Stimulated activated effector memory CD8-positive, alpha-beta T cell treated with anti-CD3 and anti-CD28 coated beads, Interleukin-12 subunit alpha, Interleukin-12 subunit beta, amount 100 ng/mL, for 72 hours (primary cell): ENCODE measurements around the gene BAG3.
"Not testable (repeated sequence)": the region's sequence is repeated elsewhere in the genome, so short reads cannot be mapped to it uniquely, and the experiment has no call there.

Source experiments
- ATAC-seq: fragments of 150-1000 bp; cut with Tn5 transposase; 2 replicates; pipeline ENCODE4 v1.10.0; 2021
- DNase-seq, 2 donors: peaks; one replicate each; pipeline ENCODE4 v3.0.0; 2021 to 2022; ENCODE audit warnings: low spot score in 2 of 2
- H3K27ac Mint-ChIP-seq: one replicate; pipeline ENCODE4 v1.8.0; 2022; ENCODE audit warnings: mild to moderate bottlenecking, mixed read lengths
- H3K36me3 Mint-ChIP-seq: one replicate; pipeline ENCODE4 v1.8.0; 2022; ENCODE audit warnings: mild to moderate bottlenecking, mixed read lengths
- H3K4me1 Mint-ChIP-seq: one replicate; pipeline ENCODE4 v1.8.0; 2022; ENCODE audit warnings: mixed read lengths
- H3K4me3 Mint-ChIP-seq: one replicate; pipeline ENCODE4 v1.8.0; 2022; ENCODE audit warnings: mild to moderate bottlenecking, mixed read lengths
- H3K9me3 Mint-ChIP-seq: one replicate; pipeline ENCODE4 v1.8.0; 2022; ENCODE audit warnings: mixed read lengths

The BAG3 gene

GRCh38 chr10:119688033-119688508 is 36.9 kb downstream of the BAG3 start:
- peaks cover 25% of the 10 kb centered on the region for H3K4me1 Mint-ChIP-seq
- no peaks in the 10 kb centered on the region for H3K36me3 Mint-ChIP-seq
- DNase-seq = no peak
- H3K4me3 Mint-ChIP-seq = no peak overlapping the region
- no peak overlapping the region for H3K27ac Mint-ChIP-seq
- H3K9me3 Mint-ChIP-seq = no peaks in the 10 kb centered on the region
- no peak for ATAC-seq

- DNase-seq = no peak
- no peak overlapping the region for H3K4me3 Mint-ChIP-seq
- H3K36me3 Mint-ChIP-seq = no peaks in the 10 kb centered on the region
- ATAC-seq = no peak
- peaks cover 36% of the 10 kb centered on the region for H3K4me1 Mint-ChIP-seq
- no peaks in the 10 kb centered on the region for H3K9me3 Mint-ChIP-seq
- H3K27ac Mint-ChIP-seq = no peak overlapping the region
Observed at GRCh38 chr10:119689016-119689580, 37.9 kb downstream of the BAG3 start.

- Mint-ChIP-seq H3K27ac (no peak overlapping the region), H3K9me3 (no peaks in the 10 kb centered on the region), H3K4me1 (peaks cover 30% of the 10 kb centered on the region), H3K36me3 (no peaks in the 10 kb centered on the region), H3K4me3 (no peak overlapping the region)
- no peak for DNase-seq
- no peak for ATAC-seq
Observed at GRCh38 chr10:119691726-119692125, 40.5 kb downstream of the BAG3 start.

- Mint-ChIP-seq H3K4me1 (peaks cover 18% of the 10 kb centered on the region), H3K27ac (peak overlapping the region; percentile 41)
- ATAC-seq = peak; percentile 85
Observed at GRCh38 chr10:119693262-119693957, 42.2 kb downstream of the BAG3 start.

GRCh38 chr10:119694608-119695007 is 43.4 kb downstream of the BAG3 start:
- no peak for DNase-seq
- Mint-ChIP-seq H3K27ac (peak overlapping the region; percentile 41), H3K36me3 (no peaks in the 10 kb centered on the region), H3K9me3 (no peaks in the 10 kb centered on the region), H3K4me3 (no peak overlapping the region), H3K4me1 (peaks cover 18% of the 10 kb centered on the region)
- no peak for ATAC-seq

More at GRCh38 chr10:119693262-119693957, 42.2 kb downstream of the BAG3 start:
- no peaks in the 10 kb centered on the region for H3K36me3 Mint-ChIP-seq
- DNase-seq = no peak
- no peak overlapping the region for H3K4me3 Mint-ChIP-seq
- H3K9me3 Mint-ChIP-seq = no peaks in the 10 kb centered on the region

- H3K27ac Mint-ChIP-seq = peak overlapping the region; percentile 23
- peaks cover 14% of the 10 kb centered on the region for H3K36me3 Mint-ChIP-seq
- DNase-seq (no peak), ATAC-seq (no peak)
- peaks cover 46% of the 10 kb centered on the region for H3K4me1 Mint-ChIP-seq
- H3K9me3 Mint-ChIP-seq = peaks cover 3% of the 10 kb centered on the region
- no peak overlapping the region for H3K4me3 Mint-ChIP-seq
Observed at GRCh38 chr10:119700321-119700954, 49.3 kb downstream of the BAG3 start.

GRCh38 chr10:119701861-119702260 is 50.7 kb downstream of the BAG3 start:
- no peak overlapping the region for H3K4me3 Mint-ChIP-seq
- no peak for DNase-seq
- peak overlapping the region; percentile 98 for H3K27ac Mint-ChIP-seq
- peaks cover 59% of the 10 kb centered on the region for H3K4me1 Mint-ChIP-seq
- H3K36me3 Mint-ChIP-seq = peaks cover 27% of the 10 kb centered on the region
- no peak for ATAC-seq
- H3K9me3 Mint-ChIP-seq = peaks cover 12% of the 10 kb centered on the region

GRCh38 chr10:119702583-119702982 is 51.4 kb downstream of the BAG3 start:
- Mint-ChIP-seq H3K4me1 (peaks cover 66% of the 10 kb centered on the region), H3K27ac (peak overlapping the region; percentile 98), H3K36me3 (peaks cover 34% of the 10 kb centered on the region), H3K4me3 (peak overlapping the region; percentile 20), H3K9me3 (peaks cover 16% of the 10 kb centered on the region)
- ATAC-seq = peak; percentile 87
- DNase-seq = no peak

- Mint-ChIP-seq H3K36me3 (peaks cover 41% of the 10 kb centered on the region), H3K4me3 (peak overlapping the region; percentile 74), H3K9me3 (peaks cover 17% of the 10 kb centered on the region), H3K27ac (peak overlapping the region; percentile 98), H3K4me1 (peaks cover 73% of the 10 kb centered on the region)
- DNase-seq = no peak
- ATAC-seq = no peak
Observed at GRCh38 chr10:119703903-119704508, 52.8 kb downstream of the BAG3 start.

- Mint-ChIP-seq H3K9me3 (peaks cover 21% of the 10 kb centered on the region), H3K4me1 (peaks cover 80% of the 10 kb centered on the region), H3K4me3 (peak overlapping the region; percentile 74), H3K36me3 (peaks cover 45% of the 10 kb centered on the region), H3K27ac (peak overlapping the region; percentile 98)
- ATAC-seq = peak; percentile 59
- DNase-seq = peak in 1 of 2 donors; percentile 66
Observed at GRCh38 chr10:119705434-119705831, 54.3 kb downstream of the BAG3 start.

GRCh38 chr10:119706521-119707278 is 55.5 kb downstream of the BAG3 start:
- Mint-ChIP-seq H3K4me1 (peaks cover 80% of the 10 kb centered on the region), H3K4me3 (peak overlapping the region; percentile 46), H3K9me3 (peaks cover 24% of the 10 kb centered on the region), H3K27ac (peak overlapping the region; percentile 98), H3K36me3 (peaks cover 45% of the 10 kb centered on the region)
- DNase-seq = no peak
- ATAC-seq = no peak

GRCh38 chr10:119707331-119707730 is 56.2 kb downstream of the BAG3 start:
- DNase-seq = not testable (repeated sequence)

GRCh38 chr10:119710935-119711334 is 59.8 kb downstream of the BAG3 start:
- H3K4me3 Mint-ChIP-seq, DNase-seq, ATAC-seq: not testable (repeated sequence)
- H3K4me1 Mint-ChIP-seq = peaks cover 53% of the 10 kb centered on the region
- peaks cover 25% of the 10 kb centered on the region for H3K36me3 Mint-ChIP-seq
- peaks cover 22% of the 10 kb centered on the region for H3K9me3 Mint-ChIP-seq
- peak overlapping the region; percentile 17 for H3K27ac Mint-ChIP-seq

More at GRCh38 chr10:119707331-119707730, 56.2 kb downstream of the BAG3 start:
- Mint-ChIP-seq H3K9me3 (peaks cover 27% of the 10 kb centered on the region), H3K36me3 (peaks cover 45% of the 10 kb centered on the region), H3K4me1 (peaks cover 73% of the 10 kb centered on the region), H3K27ac (peak overlapping the region; percentile 98), H3K4me3 (peak overlapping the region; percentile 46)
- peak; percentile 42 for ATAC-seq

GRCh38 chr10:119713744-119714483 is 62.7 kb downstream of the BAG3 start:
- no peak for ATAC-seq
- H3K9me3 Mint-ChIP-seq = peaks cover 10% of the 10 kb centered on the region
- DNase-seq = no peak
- peaks cover 31% of the 10 kb centered on the region for H3K4me1 Mint-ChIP-seq
- H3K27ac Mint-ChIP-seq = no peak overlapping the region
- H3K4me3 Mint-ChIP-seq = no peak overlapping the region
- peaks cover 4% of the 10 kb centered on the region for H3K36me3 Mint-ChIP-seq
